GM18498 (cell line): Measurements from ENCODE around the gene MAN2A2.
"Not testable (repeated sequence)": the region's sequence is repeated elsewhere in the genome, so short reads cannot be mapped to it uniquely, and the experiment has no call there.

ENCODE experiments used
- ATAC-seq: cut with Tn5 transposase; IDR thresholded peaks from one replicate; pipeline ENCODE4 v1.9.1; 2021; ENCODE audit warnings: mild to moderate bottlenecking, moderate library complexity; ENCODE audit not compliant: unreplicated experiment

The MAN2A2 gene

DNA sequence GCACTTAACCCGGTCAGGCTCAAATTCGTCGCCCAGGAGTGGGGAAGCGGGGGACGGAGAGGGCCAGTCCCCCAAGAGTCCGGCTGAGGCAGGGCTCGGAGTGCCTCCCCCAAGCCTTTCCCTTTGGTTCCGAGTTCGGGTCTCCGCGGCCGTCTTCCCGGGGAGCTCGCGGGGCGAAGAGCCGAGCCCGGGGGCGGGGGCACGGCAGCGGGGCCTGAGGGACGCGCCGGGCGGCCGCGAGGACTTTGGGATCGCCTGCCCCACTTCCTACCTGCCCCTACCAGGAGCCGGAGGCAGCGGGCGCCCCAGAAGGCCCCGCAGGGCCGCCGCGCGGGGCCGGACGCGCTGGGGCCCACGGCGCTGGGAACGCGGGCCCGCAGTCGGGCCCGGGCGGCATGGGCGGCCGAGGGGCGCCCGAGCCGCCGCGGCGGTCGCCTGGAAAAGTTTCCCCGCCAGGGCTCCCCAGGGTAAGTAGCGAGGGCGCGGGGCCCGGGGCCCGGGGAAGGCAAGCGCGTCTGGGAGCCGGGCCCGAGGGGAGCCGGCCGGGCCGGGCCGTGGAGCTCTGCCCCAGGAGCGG is 31.9 kb upstream of the MAN2A2 start:
- peak; percentile 35 for ATAC-seq

DNA sequence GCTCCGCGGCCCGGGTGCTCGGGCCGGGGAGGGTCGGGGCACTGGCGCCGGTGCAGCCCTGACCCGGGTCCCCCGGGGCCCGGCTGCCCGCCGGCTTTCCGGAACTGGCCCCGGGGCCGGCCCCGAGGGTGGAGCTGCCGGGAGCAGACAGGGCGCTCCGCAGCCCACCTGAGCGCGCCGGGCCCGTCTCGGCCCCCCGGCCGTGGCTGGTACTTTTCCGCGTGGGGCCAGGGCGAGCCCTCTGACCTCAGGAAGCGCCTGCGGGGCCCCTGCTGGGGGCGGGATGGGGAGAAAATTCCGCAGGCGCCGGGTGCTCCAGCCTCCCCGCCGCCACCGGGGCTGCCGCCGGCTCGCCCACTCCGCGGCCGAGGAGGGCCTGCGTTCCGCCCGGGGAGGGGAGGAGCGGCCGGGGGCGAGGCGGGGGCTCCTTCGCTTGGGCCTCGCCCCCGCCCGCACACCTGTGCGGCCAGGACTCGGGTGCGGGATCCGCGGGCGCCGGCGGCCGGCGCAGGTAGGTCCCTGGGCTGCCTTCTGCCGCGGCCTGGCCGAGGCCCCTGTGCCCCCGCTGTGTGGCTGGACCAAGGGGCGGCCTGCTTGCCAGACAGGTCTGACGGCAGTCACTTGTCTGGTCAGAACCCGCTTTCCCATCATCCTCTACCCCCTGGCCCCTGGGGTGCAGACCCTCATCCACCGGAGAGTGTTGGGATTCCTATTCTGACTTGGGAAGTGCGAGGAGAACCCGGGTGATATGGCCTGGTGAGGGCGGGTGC is 31.2 kb upstream of the MAN2A2 start:
- ATAC-seq, result peak; percentile 38

DNA sequence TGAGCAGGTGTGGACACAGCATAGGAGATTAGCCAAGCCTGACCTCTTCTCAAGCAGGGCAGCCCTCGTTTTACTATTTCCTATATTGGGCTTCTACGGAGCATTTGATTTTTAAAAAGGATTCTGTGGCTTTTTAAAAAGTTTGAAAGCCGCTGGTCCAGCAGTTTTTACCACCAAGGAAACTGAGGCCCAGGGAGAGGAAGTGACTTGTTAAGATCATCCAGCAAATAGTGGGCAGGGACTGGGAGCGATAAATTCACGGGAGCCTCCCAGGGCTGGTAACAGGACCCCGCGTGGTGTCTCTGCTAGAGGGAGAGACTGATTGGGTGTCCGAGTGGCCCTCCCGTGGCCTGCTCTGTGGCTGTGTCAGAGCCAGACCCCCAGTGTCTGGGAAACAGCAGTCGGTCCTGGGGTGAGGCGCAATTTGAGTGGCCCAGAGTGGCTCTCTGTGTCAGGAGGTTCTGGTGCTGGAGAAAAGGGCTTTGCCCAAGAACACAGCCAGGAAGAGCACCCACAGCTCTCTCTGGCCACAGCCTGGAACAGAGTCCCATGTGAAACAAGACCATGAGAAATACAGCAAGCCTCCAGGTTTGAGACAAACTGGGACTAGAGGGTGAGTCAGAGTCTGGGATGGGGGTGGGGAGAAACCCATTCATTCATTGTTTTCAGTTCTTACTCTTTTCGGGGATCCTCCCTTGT is 30.5 kb upstream of the MAN2A2 start:
- no peak for ATAC-seq

DNA sequence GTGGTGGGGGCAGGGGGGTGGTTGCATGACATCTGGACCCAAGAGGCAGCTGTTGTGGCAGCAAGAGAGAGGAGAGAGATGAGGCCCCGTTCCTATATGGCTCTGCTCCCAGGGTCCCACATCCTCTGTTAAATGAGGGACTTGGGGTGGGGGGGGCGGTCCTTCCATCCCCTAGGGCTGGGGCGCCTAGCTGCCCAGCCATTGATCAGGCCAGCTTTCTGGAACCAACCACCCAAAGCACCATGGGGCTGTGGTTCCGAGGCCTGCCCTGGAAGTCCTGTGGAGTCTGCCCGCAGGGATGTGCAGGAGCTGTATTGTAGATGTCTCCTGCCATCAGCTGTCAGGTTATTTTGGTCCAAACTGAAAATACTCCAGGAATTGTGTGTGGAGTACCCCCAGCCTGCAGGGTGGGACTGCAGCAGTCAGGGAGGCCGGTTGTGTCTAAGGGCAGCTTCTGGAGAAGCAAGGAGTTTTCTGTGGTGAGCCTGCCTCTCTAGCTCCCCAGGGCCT is 29.6 kb upstream of the MAN2A2 start:
- ATAC-seq, result no peak

DNA sequence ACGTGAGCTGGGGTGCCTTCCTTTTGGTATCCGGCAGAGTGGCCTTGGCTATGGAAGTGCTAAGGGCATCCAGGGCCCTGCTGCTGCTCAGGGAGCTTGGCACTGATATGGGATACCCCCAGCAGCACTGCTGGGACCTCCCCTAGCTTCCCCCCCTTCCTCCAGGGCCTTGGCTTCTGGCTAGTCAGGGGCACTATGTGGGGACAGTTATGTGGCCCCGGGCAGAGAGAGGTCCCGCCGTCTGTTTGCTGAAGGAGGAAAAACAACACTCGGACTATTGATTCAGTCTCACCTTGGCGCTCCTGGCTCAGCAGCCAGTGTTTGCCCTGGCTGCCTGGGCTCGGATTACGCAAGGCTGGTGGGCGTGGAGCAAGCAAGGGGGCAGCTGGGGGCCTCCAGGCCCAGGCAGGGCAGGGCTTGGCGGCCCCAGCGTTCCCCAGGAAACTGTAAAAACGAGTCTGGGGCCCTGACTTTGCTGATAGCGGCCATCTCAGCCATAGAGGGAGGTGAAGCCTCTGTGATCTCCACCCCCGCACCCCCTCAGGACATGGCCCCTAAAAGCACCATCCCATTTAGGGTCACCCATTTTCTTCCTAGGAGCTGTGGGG is 29.0 kb upstream of the MAN2A2 start:
- no peak for ATAC-seq

DNA sequence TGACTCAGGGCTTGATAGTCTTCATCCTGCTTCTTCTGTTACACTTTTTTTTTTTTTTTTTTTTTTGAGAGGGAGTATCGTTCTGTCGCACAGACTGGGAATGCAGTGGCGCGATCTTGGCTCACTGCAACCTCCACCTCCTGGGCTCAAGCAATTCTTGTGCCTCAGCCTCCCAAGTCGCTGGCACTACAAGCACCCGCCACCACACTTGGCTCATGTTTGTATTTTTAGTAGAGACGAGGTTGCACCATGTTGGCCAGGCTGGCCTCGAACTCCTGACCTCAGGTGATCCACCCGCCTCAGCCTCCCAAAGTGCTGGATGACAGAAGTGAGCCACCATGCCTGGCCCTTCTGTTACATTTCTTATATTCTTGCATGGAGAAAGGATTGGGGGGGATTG is 28.1 kb upstream of the MAN2A2 start:
- ATAC-seq, result not testable (repeated sequence)

DNA sequence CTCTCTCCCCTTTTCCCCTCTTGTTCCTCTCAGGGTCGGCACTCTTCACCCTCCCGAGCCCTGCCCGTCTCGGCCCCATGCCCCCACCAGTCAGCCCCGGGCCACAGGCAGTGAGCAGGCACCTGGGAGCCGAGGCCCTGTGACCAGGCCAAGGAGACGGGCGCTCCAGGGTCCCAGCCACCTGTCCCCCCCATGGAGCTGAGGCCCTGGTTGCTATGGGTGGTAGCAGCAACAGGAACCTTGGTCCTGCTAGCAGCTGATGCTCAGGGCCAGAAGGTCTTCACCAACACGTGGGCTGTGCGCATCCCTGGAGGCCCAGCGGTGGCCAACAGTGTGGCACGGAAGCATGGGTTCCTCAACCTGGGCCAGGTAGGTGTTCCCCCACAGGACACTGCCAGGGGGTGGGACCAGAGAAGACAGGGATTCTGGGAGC is 27.5 kb upstream of the MAN2A2 start:
- no peak for ATAC-seq

DNA sequence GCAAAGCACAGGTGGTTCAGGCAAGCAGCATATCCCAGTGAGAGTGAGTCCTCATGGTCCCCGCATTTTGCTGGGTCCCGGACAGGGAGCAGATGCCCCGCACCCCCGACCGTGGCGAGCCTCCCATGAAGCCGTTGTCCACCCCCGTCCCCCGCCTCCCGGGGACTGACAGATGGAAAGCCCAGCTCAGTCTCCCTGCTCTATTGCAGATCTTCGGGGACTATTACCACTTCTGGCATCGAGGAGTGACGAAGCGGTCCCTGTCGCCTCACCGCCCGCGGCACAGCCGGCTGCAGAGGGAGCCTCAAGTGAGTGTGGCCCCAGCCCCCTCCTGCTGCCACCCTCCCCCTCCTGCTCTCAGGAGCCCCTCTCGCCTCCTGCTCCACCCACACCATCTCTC is 27.1 kb upstream of the MAN2A2 start:
- no peak for ATAC-seq

DNA sequence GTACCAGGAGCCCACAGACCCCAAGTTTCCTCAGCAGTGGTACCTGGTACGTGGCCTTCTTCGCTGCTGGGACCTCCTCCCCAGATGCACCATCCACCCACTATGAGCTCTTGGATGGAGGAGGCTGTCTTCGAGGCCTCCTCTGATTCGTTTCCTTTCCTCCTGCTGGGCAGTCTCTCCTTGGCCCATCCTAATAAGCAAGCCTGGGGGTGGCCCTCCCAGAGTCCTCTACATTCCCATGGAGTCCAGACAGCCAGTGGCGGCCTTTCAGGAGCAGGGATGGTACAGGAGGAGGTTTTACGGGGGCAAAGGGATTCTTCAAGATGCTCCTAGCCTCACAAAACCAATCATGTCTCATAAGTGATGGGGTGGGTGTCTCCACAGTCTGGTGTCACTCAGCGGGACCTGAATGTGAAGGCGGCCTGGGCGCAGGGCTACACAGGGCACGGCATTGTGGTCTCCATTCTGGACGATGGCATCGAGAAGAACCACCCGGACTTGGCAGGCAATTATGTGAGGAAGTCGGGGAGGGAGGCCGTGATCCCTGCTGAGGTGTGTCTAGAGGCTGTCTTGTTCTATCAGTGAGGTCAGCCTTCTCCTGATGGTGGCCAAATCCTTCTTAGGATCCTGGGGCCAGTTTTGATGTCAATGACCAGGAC is 26.5 kb upstream of the MAN2A2 start:
- ATAC-seq, result no peak

DNA sequence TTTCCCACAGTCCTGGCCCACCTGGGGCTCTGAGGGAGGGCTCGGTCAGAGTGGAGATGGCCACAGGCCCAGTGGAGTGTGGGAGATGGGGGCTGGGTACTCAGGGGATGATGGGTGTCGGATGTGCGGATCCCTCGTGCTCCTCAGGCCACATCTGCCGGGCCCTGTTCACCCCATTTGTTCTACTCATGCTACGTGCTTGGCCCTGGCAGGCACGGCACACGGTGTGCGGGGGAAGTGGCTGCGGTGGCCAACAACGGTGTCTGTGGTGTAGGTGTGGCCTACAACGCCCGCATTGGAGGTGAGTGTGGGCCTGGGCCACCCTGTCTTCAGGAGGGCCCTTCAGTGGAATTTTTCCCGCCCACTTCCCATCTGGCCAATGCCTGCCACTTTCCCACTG is 25.8 kb upstream of the MAN2A2 start:
- no peak for ATAC-seq

DNA sequence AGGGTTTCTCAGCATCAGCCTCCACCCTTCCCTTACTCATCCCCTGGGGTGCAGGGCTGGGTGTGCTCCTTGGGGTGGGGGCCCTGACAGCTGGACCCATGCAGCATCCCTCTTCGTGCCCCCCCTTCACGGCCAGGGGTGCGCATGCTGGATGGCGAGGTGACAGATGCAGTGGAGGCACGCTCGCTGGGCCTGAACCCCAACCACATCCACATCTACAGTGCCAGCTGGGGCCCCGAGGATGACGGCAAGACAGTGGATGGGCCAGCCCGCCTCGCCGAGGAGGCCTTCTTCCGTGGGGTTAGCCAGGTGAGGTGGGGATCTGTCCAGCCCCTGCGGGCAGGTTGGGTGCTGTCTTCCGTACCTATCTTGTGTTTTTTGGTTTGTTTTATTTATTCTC is 25.1 kb upstream of the MAN2A2 start:
- no peak for ATAC-seq

DNA sequence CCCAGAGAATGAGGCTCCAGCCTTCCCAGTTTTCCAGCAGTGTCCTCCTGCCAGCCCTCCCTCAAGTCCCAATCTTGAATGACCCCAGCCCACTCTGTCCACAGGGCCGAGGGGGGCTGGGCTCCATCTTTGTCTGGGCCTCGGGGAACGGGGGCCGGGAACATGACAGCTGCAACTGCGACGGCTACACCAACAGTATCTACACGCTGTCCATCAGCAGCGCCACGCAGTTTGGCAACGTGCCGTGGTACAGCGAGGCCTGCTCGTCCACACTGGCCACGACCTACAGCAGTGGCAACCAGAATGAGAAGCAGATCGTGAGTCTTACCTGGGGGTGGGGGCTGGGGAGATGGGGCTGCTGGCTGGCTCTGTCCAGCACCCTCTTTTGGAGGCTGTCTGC is 24.4 kb upstream of the MAN2A2 start:
- no peak for ATAC-seq

DNA sequence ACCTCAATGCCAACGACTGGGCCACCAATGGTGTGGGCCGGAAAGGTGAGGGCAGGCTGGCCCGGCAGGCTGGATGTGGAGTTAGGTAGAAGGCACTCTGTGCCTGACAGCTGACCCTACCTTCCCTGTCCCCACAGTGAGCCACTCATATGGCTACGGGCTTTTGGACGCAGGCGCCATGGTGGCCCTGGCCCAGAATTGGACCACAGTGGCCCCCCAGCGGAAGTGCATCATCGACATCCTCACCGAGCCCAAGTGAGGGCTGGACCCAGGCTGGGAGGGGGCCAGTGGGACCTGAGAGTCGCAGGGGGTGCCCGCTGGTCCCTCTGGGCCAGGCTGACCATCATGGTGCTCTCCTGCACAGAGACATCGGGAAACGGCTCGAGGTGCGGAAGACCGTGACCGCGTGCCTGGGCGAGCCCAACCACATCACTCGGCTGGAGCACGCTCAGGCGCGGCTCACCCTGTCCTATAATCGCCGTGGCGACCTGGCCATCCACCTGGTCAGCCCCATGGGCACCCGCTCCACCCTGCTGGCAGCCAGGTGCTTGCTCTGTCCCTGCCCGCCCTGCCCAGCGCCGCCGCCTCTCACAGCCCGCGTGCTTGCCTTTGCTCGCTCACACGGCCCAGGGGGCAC is 23.3 kb upstream of the MAN2A2 start:
- ATAC-seq, result no peak

DNA sequence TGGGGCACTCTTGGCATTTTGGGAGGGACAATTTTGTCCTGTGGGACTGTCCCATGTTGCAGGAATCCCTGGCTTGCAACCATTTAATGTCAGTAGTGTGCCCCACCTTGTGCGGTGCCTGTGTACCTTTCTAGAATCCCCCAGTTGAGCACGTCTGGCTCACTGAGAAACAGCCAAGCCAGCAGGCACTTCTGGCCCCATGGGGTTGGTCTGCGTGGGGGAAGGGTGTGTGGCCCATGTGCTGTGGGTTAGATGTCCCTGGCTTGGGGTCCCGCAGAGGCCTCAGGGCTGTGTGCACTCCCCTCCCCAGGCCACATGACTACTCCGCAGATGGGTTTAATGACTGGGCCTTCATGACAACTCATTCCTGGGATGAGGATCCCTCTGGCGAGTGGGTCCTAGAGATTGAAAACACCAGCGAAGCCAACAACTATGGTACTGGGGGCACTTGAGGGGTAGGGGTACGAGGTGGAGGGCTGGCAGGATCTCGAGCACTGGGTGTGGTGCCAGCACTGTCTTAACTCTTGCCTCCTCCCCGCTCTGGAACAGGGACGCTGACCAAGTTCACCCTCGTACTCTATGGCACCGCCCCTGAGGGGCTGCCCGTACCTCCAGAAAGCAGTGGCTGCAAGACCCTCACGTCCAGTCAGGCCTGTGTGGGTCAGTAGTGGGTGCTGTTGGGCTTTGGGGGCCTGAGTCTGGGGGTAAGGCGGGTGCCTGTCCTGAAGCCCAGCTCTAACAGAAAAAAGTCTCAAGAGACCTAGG is 22.5 kb upstream of the MAN2A2 start:
- no peak for ATAC-seq

DNA sequence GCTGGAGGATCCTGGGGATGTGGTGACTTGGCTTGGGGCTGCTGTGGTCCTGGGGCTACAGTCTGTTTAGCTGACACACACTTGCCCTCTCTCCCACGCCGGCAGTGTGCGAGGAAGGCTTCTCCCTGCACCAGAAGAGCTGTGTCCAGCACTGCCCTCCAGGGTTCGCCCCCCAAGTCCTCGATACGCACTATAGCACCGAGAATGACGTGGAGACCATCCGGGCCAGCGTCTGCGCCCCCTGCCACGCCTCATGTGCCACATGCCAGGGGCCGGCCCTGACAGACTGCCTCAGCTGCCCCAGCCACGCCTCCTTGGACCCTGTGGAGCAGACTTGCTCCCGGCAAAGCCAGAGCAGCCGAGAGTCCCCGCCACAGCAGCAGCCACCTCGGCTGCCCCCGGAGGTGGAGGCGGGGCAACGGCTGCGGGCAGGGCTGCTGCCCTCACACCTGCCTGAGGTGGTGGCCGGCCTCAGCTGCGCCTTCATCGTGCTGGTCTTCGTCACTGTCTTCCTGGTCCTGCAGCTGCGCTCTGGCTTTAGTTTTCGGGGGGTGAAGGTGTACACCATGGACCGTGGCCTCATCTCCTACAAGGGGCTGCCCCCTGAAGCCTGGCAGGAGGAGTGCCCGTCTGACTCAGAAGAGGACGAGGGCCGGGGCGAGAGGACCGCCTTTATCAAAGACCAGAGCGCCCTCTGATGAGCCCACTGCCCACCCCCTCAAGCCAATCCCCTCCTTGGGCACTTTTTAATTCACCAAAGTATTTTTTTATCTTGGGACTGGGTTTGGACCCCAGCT is 21.7 kb upstream of the MAN2A2 start:
- no peak for ATAC-seq

DNA sequence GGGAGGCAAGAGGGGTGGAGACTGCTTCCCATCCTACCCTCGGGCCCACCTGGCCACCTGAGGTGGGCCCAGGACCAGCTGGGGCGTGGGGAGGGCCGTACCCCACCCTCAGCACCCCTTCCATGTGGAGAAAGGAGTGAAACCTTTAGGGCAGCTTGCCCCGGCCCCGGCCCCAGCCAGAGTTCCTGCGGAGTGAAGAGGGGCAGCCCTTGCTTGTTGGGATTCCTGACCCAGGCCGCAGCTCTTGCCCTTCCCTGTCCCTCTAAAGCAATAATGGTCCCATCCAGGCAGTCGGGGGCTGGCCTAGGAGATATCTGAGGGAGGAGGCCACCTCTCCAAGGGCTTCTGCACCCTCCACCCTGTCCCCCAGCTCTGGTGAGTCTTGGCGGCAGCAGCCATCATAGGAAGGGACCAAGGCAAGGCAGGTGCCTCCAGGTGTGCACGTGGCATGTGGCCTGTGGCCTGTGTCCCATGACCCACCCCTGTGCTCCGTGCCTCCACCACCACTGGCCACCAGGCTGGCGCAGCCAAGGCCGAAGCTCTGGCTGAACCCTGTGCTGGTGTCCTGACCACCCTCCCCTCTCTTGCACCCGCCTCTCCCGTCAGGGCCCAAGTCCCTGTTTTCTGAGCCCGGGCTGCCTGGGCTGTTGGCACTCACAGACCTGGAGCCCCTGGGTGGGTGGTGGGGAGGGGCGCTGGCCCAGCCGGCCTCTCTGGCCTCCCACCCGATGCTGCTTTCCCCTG is 21.0 kb upstream of the MAN2A2 start:
- no peak for ATAC-seq

DNA sequence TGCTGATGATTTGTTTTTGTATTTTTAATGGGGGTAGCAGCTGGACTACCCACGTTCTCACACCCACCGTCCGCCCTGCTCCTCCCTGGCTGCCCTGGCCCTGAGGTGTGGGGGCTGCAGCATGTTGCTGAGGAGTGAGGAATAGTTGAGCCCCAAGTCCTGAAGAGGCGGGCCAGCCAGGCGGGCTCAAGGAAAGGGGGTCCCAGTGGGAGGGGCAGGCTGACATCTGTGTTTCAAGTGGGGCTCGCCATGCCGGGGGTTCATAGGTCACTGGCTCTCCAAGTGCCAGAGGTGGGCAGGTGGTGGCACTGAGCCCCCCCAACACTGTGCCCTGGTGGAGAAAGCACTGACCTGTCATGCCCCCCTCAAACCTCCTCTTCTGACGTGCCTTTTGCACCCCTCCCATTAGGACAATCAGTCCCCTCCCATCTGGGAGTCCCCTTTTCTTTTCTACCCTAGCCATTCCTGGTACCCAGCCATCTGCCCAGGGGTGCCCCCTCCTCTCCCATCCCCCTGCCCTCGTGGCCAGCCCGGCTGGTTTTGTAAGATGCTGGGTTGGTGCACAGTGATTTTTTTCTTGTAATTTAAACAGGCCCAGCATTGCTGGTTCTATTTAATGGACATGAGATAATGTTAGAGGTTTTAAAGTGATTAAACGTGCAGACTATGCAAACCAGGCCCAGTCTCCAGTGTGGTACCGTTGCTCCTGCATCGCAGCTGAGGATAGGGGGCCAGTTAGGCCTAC is 20.1 kb upstream of the MAN2A2 start:
- ATAC-seq, result no peak

DNA sequence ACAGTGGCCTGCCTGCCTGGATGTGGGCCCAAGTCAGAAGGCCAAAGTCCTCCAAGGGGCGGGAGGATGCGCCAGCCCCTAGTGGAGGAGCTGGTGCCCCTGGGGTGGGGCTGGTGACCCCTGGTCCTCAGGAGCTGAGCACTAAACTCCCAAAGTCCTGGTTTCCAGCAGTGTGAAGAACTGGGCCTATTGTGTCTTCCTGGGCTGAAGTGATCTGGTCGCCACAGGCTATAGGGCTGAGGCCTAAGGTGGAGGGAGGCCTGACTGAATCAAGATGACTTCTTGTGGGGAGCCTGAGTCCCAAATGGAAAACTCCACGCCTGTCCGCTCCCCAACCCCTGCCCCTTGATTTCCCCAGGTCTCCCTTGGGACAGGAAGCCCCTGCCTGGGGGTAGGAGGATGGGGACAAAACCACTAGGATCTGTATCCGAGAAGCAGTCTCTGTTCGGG is 19.6 kb upstream of the MAN2A2 start:
- no peak for ATAC-seq
